Activated naive CD4-positive, alpha-beta T cell treated with Interleukin-2 at 50 U/mL for 16 hours (primary cell): ENCODE measurements around the gene MRPL14.
"Not testable (repeated sequence)": the region's sequence is repeated elsewhere in the genome, so short reads cannot be mapped to it uniquely, and the experiment has no call there.

Experiments
- DNase-seq: peaks from one replicate; pipeline ENCODE4 v3.0.0-alpha.2; 2020

MRPL14 gene

DNA sequence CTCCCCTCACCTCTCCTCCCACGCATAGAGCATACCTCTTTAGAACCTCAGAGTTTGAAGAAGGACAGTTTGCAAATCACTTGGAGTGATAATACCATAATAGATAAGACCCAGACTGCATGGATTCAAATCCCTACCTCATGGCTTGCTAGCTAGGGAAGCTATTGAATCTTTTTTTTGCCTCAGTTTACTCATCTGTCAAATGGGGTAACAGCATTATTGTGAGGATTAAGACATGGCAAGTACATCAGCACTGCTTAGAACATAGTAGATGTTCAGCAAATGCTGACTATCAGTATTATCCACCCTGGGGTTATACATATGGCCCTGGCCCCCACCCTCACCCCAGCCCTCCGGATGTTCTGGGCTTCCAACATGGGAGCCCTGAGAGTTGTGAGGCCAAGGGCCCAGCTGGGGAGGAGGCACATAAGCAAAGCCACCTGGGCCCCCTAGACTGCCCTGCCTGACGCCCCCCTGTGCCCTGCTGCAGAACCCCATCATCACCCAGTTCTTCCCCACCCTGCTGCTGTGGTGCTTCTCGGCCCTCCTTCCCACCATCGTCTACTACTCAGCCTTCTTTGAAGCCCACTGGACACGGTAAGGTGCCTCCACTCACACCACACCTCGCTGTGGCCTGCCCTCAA is 22.2 kb upstream of the MRPL14 start:
- no peak for DNase-seq

DNA sequence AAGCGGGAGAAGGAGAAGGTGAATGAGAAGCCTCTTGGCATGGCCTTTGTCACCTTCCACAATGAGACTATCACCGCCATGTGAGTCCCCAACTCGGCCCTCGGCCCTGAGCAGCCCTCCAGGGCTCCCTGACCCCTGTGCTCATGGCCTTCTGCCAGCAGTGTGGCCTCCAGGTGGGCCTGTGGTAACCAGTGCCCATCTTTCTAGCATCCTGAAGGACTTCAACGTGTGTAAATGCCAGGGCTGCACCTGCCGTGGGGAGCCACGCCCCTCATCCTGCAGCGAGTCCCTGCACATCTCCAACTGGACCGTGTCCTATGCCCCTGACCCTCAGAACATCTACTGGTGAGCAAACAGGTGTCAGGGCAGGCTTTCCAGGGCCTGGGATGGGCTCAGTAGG is 21.1 kb upstream of the MRPL14 start:
- DNase-seq = no peak

DNA sequence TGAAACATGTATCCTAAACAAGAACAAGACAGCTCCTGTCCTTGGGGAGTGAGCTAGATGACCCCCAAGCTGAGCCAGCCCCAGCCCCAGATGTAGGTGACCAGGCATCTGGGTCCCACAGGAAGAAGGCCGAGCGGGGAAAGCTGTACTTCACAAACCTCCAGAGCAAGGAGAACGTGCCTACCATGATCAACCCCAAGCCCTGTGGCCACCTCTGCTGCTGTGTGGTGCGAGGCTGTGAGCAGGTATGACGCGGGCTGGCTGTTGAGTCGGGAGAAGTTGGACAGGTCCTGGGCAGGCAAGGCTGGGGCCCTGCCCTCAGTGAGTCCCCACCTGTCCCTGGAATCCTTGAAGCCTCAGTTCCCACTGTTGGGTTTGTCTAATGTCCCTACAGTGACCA is 20.0 kb upstream of the MRPL14 start:
- no peak for DNase-seq

DNA sequence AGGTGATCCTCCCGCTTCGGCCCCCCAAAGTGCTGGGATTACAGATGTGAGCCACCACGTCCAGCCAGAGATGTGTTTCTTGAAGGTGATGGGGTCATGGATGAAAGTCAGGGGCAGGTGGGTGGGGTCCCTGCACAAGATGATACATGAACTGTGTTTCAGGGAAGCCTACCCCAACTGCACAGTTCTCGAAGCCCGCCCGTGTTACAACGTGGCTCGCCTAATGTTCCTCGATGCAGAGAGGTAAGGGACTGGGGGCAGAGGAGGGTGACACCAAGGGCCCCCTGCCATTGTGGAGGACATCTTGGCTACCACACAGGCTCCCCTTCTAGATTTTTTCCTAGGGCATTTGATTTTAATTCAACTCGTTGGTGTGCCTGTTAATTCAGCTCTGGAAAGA is 19.4 kb upstream of the MRPL14 start:
- no peak for DNase-seq

DNA sequence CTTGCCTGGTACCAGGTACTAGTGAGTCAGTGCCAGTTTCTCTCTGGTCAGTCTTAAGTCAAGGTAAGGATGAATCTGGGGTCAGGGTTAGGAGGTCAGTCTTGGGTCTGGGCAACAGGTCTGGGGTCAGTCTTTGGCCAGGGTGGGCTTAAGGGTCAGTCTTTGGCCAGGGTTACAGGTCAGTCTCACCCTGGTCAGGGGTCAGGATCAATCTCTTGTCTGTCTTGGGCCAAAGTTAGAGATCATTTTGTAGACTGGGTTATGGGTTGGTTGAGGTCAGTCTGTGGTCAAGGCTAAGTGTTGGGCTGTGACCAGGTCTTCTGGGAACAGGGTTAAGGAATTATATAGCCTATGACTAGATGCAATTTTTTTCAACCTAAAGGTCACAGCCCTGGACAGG is 18.6 kb upstream of the MRPL14 start:
- DNase-seq = no peak

DNA sequence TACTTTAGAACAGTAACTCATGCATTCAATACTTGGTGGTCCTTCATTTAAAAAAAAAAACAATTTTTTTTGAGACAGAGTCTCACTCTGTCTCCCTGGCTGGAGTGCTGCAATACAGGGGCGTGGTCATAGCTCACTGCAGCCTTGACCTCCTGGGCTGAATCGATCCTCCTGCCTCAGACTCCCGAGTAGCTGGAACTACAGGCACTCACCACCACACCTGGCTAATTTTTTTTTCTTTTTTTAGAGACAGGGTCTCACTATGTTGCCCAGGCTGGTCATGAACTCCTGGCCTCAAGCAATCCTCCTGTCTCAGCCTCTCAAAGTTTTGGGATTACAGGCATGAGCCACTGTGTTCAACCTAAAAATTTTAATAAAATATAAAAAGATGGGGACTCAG is 17.3 kb upstream of the MRPL14 start:
- not testable (repeated sequence) for DNase-seq

DNA sequence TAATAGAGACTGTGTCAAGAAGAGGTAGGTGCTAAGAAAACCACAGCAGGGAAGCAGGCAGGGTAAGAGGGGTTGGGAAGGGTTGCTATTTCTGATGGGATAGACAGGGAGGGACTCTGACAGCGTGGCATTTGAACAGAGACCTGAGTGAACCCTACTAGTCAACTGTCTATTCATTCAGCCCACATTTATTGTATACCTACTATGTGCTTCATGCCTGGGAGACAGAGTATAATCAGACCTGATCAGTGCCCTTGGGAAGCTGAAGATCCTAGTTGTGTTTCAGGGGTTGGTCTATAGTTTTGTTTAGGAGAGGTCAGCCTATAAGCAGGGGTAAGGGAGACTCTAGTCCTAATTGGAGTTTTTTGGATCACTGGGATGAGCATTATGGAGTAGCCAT is 16.5 kb upstream of the MRPL14 start:
- DNase-seq = no peak

DNA sequence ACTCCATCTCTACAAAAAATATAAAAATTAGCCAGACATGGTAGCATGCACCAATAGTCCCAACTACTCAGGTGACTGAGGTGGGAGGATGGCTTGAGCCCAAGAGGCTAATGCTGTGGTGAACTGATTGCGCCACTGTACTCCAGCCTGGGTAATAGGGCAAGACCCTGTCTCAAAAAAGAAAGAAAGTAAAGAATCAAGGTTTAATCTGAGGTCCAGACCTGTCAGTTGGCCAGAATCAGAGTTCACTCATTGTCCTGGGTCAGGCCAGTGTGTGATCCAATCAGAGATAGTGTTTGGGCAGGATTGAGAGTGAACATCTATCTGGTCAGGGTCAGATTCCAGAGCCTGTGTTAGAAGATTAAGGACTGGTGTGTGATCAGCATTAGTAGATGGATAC is 15.6 kb upstream of the MRPL14 start:
- no peak for DNase-seq

DNA sequence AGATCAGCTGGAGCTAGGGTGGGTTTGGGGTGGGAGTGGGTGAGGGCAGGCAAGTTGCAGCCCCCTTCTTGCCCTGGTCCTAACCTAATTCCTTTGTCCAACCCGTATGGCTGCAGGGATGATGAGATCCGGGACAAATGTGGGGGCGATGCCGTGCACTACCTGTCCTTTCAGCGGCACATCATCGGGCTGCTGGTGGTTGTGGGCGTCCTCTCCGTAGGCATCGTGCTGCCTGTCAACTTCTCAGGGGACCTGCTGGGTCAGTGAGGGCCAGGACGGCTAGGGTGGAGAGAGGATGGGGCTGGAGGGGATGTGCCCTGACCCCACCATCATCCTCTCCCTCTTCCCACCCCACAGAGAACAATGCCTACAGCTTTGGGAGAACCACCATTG is 12.1 kb upstream of the MRPL14 start:
- DNase-seq = no peak

DNA sequence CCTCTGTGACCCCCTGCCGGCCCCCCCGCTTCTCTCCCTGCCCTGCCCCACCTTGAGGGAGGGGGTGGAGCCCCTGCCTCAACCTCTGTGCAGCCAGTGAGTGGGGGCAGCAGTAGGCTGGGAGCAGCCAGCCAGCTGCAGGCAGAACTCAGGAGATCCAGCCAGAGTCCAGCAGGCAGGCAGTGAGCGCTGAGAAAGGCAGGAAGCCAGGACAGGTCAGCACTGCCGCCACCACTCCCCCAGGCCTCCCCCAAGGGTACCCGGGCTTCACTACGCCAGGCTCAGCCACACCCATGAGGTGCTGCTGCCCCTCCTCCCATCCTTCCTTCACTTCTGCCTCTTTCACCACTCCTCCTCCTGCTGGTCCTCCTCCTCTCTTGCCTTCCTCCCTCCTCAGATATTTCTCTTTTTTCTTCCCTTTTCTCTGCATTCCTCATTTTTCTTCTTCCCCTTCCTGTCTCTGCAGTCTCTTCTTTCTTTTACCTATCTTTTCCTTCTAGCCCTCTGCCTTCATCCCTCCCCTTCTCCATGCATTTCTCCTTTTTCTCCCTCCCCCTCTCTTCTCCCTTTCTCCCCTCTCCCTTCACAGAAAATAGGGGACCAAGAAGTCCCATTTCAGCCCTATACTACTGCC is 11.6 kb upstream of the MRPL14 start:
- DNase-seq = no peak

DNA sequence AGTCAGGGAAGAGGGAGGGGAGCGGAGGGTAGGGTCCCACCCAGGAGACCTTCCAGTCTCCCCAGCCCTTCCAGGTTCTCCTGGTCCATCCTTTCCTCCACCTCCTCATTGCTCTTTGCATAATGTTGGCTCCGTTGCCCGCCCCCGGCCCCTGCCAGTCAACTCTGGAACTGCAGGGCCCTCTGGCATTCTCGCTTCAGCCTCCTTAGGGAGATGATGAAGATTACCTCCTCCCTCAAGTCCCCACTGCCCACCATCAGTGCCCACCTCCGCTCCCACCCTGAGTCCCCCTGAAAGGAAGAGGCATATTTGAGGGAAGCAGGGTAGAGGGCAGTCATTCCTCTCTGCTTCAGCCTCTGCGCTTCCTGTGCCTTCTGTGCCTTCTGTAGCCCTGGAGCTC is 8.6 kb upstream of the MRPL14 start:
- DNase-seq = no peak

DNA sequence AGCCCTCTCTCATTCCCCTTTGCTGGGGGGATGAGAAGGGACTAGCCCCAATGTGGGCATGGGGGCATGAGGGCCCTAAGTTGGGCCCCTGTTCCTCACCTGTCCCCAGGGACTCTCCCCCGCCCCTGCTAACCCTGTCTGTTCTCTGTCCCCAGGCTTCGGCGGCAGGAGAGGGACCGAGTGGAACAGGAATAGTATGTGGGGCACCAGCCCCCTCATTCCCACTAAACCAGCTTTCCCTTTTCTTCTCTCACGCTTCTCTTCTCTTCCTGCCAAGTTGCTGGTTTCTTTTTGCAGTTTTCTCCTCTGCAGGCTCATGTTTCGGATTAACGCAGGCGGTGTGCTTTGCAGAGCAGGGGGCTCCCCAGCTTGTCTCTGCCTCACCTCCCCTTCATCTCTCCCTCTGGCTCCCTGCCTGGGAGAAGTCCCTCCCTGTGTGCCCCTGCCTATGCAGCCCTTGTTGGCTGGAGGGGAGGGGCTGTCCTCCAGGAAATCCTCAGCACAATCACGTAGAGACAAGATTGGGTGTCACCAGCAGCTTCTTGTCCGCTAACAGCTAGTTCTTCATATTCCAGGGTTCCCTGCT is 8.0 kb upstream of the MRPL14 start:
- no peak for DNase-seq

DNA sequence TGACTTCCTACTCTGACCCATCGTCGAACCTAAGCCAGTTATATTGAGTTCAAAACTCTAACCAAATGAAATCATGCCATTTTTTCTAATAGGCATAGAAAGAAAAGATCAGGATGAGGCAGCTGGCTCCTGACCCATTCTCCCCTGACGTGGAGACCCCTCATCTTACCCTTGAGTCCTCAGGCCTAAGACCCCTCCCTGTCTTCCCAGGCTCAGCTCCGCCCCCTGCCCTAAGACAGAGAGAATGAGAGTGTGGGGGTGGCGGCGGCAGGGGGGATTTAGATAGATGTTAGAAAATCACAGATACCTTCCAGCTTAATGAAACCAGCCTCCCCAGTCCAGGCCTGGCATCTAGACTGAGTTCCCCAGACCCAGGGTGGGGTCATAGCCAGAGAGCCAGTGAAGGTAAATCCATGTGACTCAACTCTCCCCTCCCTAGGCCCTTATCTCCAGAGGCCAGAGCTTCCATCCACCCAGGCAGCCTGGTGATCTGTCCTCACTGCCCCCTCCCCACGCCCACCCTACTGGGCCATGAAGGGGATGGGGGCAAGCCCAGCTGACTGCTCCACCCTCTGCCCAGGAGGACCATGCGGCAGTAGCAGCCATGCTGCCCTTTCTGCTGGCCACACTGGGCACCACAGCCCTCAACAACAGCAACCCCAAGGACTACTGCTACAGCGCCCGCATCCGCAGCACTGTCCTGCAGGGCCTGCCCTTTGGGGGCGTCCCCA is 6.9 kb upstream of the MRPL14 start:
- DNase-seq = no peak

DNA sequence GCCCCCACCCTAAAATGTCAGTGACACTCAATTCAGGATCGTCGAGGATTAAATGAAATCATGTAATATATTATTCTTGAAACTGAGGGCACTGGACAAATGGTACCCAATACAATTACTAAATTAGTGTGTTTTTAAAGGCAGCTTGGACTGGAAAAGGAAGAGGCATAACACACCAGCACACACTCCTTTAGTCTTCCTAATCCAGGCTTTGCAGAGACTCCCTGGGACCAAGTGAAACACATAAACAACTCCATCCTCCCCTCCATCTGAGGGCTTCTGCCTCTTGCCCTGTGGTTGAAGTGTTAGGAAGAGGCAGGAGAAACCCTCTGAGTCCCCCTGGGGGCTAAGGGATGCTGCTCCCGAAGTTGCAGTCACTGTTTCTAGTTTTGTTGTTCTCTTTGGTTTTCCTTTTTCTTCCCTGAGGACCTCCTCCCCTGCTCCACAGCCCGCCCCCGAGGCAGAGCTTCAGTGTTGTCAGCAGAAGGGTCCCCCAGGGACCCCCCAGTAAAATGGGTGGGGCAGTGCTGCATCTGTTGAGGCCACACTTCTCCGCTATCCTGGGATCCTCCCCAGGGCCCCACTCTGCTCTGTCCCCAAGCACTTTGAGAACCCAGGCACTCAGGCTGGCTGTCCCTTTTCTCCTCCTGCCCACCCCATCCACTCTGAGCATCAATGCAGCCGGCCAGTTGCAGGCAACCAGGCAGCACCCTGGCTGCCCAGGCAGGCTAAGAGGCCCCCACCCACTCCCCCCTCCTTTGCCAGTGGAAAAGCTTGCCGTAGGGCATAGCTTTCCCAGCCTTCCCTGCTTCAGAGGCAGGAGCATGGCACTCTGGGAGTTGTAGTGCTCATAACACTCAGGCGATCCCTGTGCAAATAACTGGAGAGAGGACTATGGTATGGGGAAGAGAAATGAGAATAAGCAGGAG is 6.0 kb upstream of the MRPL14 start:
- DNase-seq = no peak

DNA sequence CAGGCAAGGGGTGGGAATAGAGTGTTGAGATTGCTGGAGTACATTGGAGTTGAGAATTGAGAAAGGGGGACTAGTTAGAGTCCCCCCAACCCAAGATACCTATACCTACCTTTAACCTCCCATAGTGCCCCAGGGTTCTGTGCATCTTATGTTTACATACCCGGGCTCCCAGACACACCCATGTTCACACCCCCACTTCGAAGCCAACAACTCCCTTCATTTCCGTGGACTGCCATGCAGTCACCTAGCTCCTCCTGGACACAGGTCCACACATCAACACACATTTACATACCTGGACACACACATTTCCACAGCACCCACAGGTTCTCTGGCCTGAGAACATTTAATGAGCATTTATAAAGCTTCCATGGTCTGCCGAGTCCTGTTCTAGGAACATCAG is 5.2 kb upstream of the MRPL14 start:
- DNase-seq = no peak

DNA sequence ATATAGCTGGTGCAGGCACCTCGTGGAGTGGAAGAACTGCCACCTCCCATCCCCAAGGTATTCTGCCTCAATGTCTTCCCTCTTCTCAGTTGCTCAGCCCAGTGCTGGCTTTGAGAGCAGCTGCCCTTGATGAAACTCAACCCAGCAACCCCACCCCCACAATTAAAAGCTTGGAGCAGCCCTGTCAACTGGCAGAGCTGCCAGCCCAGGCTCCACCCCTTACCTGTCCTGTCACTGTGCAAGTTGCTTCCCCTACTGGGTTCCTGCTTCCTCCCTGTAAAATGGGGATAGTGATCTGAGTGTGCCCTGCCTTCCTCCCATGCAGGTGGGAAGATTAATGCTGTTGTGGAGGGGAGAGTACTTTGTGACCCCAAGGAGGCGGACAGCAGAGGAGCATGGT is 4.6 kb upstream of the MRPL14 start:
- no peak for DNase-seq

DNA sequence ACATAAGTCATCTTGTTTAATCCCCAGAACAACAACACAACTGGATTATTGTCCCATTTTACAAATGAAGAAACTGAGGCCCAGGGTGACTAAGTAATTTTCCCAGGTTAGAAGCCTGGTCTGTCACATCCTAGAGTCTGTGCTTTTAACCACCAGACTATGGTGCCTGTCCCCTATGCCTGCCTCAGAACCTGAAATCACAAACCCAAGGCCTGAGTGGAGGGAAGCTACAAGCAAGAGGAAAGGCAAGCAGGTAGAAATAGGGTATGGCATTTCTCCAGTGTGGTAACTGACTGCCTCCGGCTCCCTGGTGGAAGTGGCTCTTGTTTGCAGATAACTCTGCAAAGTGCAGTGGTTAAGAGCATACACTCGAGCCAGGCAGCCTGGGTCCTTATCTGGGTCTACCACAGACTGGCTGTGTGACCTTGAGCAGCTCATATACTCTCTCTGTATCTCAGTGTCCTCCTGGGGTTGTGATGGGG is 2.6 kb upstream of the MRPL14 start:
- DNase-seq = no peak

DNA sequence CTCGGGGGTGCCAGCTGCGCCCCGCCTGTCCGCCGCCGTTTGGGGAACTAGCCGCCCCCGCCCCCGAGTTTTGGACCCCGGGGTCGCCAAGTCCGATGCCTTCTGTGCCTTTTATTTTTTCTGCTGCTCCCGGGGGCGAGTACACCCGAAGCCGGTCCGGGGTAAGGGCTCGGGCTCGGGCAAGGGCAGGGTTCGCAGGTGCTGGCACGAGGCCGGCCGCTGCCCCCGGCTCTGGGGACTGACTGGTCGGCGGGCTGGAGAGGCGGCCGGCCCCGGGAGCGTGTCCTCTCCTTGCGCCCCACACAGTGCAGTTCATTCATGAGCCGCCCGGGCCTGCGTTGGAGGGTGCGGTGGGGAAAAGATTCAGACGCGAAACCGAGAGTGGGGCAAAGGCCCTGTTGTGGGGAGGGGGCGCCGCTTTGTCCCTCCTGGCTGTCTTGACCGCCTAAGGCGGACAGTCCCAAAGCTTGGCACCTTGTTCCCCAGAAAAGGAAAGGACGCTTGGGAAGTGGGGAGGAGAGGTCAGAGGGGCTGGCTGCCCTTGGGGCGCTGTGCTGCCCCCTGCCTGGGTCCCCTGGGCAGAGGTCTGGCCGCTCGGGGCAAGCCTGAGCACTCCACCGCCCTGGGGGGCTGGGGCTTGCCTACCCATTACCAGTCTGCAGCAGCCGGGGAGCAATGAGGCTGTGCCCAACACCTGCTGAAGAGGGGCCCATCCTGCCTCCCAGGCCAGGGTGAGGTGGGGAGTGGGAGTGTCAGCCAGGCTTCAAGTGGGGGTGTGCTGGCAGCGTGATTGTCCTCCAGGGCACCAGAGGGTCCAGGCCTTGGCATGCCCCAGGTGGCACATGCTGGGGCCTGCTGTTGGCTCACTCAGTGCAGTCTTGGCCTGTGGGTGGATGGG is 1.0 kb upstream of the MRPL14 start:
- DNase-seq = peak; percentile 18

DNA sequence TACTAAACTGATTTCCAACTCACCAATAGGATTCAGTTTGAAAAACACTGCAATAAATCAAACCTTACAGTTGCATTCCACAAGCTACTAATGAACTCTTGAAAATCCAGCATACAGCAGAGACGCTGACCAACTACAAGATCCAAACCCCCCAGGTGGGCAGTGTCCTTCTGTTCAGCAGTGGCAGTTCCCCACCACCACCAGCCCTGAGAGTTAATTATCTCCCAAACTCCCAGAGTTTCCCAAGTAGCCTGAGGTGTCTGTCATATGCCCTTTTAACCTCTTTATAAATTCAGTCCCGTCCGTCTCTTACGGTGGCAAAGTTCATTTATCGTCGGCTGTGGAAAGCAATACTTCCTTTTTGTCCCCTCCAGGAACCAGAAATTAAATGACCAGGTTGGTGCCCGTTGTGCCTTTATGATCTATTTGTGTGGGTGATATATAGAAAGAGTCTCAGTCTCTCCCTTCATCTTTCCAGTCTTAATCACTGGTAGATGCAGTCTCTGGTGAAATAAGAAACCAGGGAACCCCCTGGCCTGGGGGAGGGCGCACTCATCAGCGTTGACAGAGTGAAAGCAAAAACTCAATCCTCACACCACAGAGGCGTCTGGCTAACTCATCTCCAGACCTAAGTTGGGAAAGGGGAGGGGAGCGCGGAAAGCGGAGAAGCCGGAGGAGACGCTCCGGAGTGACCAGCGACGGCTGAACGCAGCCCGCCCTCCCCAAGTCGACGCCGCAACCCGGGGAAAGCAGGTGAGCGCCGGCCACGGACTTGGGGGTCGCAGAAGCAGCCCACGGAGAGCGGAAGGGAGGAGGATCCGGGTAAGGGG is 717 bp downstream of the MRPL14 start:
- peak; percentile 89 for DNase-seq

DNA sequence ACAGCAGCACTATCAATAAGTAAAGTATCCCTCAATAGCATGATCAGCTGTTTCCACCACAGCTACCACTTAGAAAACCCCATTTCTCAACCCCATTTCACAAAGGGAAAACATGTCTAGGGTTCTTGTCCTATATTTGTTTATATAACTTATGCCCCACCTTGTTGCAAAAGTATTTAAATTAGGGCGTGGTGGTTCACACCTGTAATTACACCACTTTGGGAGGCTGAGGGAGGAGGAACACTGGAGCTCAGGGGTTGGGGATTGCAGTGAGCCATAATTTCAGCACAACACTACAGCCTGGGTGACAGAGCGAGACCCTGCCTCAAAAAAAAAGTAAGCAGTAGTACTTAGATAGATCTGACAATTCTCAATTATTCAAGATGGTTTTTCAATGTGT is 3.7 kb downstream of the MRPL14 start:
- no peak for DNase-seq

DNA sequence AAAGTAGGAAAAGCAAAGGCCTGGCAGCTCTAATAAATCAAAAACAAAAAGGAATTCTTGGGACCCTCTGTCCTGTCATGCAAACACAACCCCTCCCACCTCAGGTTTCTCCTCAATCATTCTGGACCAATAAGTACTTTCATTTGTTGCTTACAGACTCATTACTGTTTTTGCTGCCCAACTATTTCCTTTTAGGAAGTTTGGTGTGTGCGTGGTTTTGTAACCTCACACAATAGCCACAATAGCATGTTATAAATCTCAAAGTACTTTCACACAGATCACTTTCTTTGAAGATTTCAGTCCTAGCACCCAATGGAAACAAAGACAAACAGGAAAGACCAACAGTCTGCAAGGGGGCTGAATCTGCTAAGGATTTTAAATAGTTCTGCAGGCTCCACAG is 4.5 kb downstream of the MRPL14 start:
- no peak for DNase-seq
